ENCODE results near the gene OR10A3. TPM values are rescaled to one million over a fixed set of nuclear protein-coding genes. Genes with fewer than 3 reads are reported as not detected.

Gene OR10A3, protein sequence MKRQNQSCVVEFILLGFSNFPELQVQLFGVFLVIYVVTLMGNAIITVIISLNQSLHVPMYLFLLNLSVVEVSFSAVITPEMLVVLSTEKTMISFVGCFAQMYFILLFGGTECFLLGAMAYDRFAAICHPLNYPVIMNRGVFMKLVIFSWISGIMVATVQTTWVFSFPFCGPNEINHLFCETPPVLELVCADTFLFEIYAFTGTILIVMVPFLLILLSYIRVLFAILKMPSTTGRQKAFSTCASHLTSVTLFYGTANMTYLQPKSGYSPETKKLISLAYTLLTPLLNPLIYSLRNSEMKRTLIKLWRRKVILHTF
- 0.14 TPM in 1 of 2 replicates, not detected in the other for total RNA-seq (2014; rRNA removed; shearing (Covaris generic))
- polyA plus RNA-seq (2016; fragmentation: Nextera tagmentation; extraction: Ambion mirVana), result 0.28 and 0.52 TPM in 2 replicates
- long read RNA-seq, result 0 reads

DNA sequence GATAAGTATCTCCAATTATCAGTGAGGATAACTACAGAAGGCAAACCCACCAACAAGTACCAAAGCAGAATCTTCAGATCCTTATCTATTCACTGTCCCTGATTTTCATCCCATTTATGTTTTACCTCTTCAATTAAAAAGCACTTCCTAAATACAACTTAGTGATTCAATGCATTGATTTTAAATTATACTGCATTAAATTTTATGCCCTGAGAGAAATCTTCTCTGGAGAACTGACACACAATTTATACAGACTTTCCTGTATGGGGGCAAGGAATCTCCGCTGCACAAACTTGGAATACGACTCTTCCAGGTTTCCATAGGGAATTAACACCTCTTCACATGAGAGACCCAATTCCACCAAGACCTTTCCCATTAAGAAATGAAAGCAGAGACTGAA is at the start of gene OR10A3:
Gene OR10A3 (minus strand): TSS at position 101 of the 400 bp plus-strand sequence. CDS start 2,188 bp downstream, outside the sequence.
- H3K9me2 ChIP-seq (ENCODE audit: insufficient read depth), result peaks cover 5% of the 10 kb centered on the region; the same call in 1 of the 2 replicates
- H2AFZ ChIP-seq, result no peak within 1 kb of the TSS; the same call in 1 of the 2 replicates
- no peaks in the 10 kb centered on the region; the same call in 1 of the 2 replicates for H3K36me3 ChIP-seq (ENCODE audit: insufficient read depth)
- no peaks in the 10 kb centered on the region for H4K20me1 ChIP-seq (replicated peaks; ENCODE audit: insufficient read depth)
- H3K4me1 Mint-ChIP-seq, result no peaks in the 10 kb centered on the region
- H3K36me3 Mint-ChIP-seq (ENCODE audit: low read depth), result no peaks in the 10 kb centered on the region
- no peak within 1 kb of the TSS for H3K4me3 ChIP-seq
- no peaks in the 10 kb centered on the region for H3F3A ChIP-seq (replicated peaks; ENCODE audit: low read depth)
- no peaks in the 10 kb centered on the region for H3K79me2 ChIP-seq (replicated peaks; ENCODE audit: insufficient read depth)
- ATAC-seq (no peak), DNase-seq (ENCODE audit: low spot score) (no peak)
- H3K27ac Mint-ChIP-seq, result no peak within 1 kb of the TSS
- no peaks in the 10 kb centered on the region for H3K27me3 ChIP-seq (ENCODE audit: insufficient read depth)
- TF ChIP-seq, protein P1, sequence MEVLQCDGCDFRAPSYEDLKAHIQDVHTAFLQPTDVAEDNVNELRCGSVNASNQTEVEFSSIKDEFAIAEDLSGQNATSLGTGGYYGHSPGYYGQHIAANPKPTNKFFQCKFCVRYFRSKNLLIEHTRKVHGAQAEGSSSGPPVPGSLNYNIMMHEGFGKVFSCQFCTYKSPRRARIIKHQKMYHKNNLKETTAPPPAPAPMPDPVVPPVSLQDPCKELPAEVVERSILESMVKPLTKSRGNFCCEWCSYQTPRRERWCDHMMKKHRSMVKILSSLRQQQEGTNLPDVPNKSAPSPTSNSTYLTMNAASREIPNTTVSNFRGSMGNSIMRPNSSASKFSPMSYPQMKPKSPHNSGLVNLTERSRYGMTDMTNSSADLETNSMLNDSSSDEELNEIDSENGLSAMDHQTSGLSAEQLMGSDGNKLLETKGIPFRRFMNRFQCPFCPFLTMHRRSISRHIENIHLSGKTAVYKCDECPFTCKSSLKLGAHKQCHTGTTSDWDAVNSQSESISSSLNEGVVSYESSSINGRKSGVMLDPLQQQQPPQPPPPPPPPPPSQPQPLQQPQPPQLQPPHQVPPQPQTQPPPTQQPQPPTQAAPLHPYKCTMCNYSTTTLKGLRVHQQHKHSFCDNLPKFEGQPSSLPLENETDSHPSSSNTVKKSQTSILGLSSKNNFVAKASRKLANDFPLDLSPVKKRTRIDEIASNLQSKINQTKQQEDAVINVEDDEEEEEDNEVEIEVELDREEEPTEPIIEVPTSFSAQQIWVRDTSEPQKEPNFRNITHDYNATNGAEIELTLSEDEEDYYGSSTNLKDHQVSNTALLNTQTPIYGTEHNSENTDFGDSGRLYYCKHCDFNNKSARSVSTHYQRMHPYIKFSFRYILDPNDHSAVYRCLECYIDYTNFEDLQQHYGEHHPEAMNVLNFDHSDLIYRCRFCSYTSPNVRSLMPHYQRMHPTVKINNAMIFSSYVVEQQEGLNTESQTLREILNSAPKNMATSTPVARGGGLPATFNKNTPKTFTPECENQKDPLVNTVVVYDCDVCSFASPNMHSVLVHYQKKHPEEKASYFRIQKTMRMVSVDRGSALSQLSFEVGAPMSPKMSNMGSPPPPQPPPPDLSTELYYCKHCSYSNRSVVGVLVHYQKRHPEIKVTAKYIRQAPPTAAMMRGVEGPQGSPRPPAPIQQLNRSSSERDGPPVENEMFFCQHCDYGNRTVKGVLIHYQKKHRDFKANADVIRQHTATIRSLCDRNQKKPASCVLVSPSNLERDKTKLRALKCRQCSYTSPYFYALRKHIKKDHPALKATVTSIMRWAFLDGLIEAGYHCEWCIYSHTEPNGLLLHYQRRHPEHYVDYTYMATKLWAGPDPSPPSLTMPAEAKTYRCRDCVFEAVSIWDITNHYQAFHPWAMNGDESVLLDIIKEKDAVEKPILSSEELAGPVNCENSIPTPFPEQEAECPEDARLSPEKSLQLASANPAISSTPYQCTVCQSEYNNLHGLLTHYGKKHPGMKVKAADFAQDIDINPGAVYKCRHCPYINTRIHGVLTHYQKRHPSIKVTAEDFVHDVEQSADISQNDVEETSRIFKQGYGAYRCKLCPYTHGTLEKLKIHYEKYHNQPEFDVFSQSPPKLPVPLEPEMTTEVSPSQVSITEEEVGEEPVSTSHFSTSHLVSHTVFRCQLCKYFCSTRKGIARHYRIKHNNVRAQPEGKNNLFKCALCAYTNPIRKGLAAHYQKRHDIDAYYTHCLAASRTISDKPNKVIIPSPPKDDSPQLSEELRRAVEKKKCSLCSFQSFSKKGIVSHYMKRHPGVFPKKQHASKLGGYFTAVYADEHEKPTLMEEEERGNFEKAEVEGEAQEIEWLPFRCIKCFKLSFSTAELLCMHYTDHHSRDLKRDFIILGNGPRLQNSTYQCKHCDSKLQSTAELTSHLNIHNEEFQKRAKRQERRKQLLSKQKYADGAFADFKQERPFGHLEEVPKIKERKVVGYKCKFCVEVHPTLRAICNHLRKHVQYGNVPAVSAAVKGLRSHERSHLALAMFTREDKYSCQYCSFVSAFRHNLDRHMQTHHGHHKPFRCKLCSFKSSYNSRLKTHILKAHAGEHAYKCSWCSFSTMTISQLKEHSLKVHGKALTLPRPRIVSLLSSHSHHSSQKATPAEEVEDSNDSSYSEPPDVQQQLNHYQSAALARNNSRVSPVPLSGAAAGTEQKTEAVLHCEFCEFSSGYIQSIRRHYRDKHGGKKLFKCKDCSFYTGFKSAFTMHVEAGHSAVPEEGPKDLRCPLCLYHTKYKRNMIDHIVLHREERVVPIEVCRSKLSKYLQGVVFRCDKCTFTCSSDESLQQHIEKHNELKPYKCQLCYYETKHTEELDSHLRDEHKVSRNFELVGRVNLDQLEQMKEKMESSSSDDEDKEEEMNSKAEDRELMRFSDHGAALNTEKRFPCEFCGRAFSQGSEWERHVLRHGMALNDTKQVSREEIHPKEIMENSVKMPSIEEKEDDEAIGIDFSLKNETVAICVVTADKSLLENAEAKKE (CRISPR knock-in tag; IDR thresholded peaks at IDR 0.05), result no peak
- TF ChIP-seq CREB1 (CRISPR knock-in tag; IDR thresholded peaks at IDR 0.05; ENCODE audit: low read depth) (no peak), ZNF114 (CRISPR knock-in tag; IDR thresholded peaks at IDR 0.05) (no peak), JUNB (IDR thresholded peaks at IDR 0.05; ENCODE audit: unreplicated experiment) (no peak), ZNF331 (CRISPR knock-in tag; IDR thresholded peaks at IDR 0.05; ENCODE audit: low read depth) (no peak), POLR2AphosphoS5 (IDR thresholded peaks at IDR 0.05; ENCODE audit: low read depth) (no peak), EZH2 (IDR thresholded peaks at IDR 0.05; ENCODE audit: low read depth, unreplicated experiment) (no peak), NANOG (IDR thresholded peaks at IDR 0.05; ENCODE audit: borderline replicate concordance) (no peak), EZH2phosphoT487 (IDR thresholded peaks at IDR 0.05; ENCODE audit: unreplicated experiment) (no peak), STAT1 (IDR thresholded peaks at IDR 0.05; ENCODE audit: unreplicated experiment) (no peak)
- TF ChIP-seq, protein P2, sequence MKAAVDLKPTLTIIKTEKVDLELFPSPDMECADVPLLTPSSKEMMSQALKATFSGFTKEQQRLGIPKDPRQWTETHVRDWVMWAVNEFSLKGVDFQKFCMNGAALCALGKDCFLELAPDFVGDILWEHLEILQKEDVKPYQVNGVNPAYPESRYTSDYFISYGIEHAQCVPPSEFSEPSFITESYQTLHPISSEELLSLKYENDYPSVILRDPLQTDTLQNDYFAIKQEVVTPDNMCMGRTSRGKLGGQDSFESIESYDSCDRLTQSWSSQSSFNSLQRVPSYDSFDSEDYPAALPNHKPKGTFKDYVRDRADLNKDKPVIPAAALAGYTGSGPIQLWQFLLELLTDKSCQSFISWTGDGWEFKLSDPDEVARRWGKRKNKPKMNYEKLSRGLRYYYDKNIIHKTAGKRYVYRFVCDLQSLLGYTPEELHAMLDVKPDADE (IDR thresholded peaks at IDR 0.05), result no peak
- TF ChIP-seq, protein P3, sequence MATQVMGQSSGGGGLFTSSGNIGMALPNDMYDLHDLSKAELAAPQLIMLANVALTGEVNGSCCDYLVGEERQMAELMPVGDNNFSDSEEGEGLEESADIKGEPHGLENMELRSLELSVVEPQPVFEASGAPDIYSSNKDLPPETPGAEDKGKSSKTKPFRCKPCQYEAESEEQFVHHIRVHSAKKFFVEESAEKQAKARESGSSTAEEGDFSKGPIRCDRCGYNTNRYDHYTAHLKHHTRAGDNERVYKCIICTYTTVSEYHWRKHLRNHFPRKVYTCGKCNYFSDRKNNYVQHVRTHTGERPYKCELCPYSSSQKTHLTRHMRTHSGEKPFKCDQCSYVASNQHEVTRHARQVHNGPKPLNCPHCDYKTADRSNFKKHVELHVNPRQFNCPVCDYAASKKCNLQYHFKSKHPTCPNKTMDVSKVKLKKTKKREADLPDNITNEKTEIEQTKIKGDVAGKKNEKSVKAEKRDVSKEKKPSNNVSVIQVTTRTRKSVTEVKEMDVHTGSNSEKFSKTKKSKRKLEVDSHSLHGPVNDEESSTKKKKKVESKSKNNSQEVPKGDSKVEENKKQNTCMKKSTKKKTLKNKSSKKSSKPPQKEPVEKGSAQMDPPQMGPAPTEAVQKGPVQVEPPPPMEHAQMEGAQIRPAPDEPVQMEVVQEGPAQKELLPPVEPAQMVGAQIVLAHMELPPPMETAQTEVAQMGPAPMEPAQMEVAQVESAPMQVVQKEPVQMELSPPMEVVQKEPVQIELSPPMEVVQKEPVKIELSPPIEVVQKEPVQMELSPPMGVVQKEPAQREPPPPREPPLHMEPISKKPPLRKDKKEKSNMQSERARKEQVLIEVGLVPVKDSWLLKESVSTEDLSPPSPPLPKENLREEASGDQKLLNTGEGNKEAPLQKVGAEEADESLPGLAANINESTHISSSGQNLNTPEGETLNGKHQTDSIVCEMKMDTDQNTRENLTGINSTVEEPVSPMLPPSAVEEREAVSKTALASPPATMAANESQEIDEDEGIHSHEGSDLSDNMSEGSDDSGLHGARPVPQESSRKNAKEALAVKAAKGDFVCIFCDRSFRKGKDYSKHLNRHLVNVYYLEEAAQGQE (IDR thresholded peaks at IDR 0.05; ENCODE audit: unreplicated experiment), result no peak
- TF ChIP-seq, protein P4, sequence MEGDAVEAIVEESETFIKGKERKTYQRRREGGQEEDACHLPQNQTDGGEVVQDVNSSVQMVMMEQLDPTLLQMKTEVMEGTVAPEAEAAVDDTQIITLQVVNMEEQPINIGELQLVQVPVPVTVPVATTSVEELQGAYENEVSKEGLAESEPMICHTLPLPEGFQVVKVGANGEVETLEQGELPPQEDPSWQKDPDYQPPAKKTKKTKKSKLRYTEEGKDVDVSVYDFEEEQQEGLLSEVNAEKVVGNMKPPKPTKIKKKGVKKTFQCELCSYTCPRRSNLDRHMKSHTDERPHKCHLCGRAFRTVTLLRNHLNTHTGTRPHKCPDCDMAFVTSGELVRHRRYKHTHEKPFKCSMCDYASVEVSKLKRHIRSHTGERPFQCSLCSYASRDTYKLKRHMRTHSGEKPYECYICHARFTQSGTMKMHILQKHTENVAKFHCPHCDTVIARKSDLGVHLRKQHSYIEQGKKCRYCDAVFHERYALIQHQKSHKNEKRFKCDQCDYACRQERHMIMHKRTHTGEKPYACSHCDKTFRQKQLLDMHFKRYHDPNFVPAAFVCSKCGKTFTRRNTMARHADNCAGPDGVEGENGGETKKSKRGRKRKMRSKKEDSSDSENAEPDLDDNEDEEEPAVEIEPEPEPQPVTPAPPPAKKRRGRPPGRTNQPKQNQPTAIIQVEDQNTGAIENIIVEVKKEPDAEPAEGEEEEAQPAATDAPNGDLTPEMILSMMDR (conservative IDR thresholded peaks at IDR 0.05; ENCODE audit: low read depth in 2 of 2), result no peak
- H3K4me3 Mint-ChIP-seq, result no peak within 1 kb of the TSS
- peaks cover 10% of the 10 kb centered on the region for H3K9me3 Mint-ChIP-seq
- H3K4me1 ChIP-seq (ENCODE audit: insufficient read depth), result no peaks in the 10 kb centered on the region
- no peak within 1 kb of the TSS for H3K4me2 ChIP-seq
- peaks cover 2% of the 10 kb centered on the region for H3K27me3 Mint-ChIP-seq (ENCODE audit: insufficient read depth, low read depth, poor library complexity)
- no peak within 1 kb of the TSS for H3K27ac ChIP-seq (ENCODE audit: low read depth)
